ENCODE measurements around the gene PKHD1.

DNA sequence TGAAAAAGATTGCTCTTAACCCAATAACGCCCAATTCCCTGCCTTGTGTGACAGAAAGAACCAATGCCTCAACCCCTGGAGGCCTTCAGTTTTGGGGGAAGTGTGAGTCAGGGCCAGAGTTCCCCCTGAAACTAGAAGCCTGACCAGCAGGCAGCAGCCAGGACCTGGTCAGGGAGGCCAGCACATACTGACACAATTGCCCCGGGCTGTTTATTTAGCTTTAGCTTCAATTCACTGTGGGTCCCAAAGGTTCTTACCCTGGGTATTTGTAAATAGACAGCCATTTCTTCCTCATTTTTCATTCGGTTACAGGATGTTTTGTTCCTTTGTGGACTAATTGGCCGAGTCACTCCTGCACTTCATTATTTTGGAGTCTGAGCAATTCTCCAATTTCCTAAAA, 195.6 kb downstream of the PKHD1 start:
- TF ChIP-seq, protein P1, sequence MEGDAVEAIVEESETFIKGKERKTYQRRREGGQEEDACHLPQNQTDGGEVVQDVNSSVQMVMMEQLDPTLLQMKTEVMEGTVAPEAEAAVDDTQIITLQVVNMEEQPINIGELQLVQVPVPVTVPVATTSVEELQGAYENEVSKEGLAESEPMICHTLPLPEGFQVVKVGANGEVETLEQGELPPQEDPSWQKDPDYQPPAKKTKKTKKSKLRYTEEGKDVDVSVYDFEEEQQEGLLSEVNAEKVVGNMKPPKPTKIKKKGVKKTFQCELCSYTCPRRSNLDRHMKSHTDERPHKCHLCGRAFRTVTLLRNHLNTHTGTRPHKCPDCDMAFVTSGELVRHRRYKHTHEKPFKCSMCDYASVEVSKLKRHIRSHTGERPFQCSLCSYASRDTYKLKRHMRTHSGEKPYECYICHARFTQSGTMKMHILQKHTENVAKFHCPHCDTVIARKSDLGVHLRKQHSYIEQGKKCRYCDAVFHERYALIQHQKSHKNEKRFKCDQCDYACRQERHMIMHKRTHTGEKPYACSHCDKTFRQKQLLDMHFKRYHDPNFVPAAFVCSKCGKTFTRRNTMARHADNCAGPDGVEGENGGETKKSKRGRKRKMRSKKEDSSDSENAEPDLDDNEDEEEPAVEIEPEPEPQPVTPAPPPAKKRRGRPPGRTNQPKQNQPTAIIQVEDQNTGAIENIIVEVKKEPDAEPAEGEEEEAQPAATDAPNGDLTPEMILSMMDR (IDR thresholded peaks at IDR 0.05) = no peak
- no peak for TF ChIP-seq POLR2AphosphoS5 (IDR thresholded peaks at IDR 0.05; ENCODE audit: low read depth, low read length)
